Heart right ventricle (tissue), 16 donors: ENCODE measurements around the gene ULK2. TPM values are rescaled to one million over a fixed set of nuclear protein-coding genes. Genes with fewer than 3 reads are reported as not detected.

Experiments
- ATAC-seq, 8 donors: fragments of 200-7000 bp; cut with Tn5 transposase; one replicate each; pipeline ENCODE4 v1.9.1; 2020; ENCODE audit warnings: mild to moderate bottlenecking in 8 of 8, moderate library complexity in 8 of 8, moderate number of reproducible peaks in 1 of 8
- DNase-seq, 2 donors: peaks; one replicate each; pipeline ENCODE4 v3.0.0-alpha.2; 2020
- H3K27ac ChIP-seq, 10 donors: fragments of 200-600 bp; sonication (generic) in 2 of 10; one replicate each; pipeline versions ENCODE4 v1.5.0 to v1.8.0; 2020 to 2022; ENCODE audit warnings: mild to moderate bottlenecking in 3 of 10
- H3K27me3 ChIP-seq, 7 donors: fragments of 200-600 bp; one replicate each; pipeline ENCODE4 v1.8.0; 2021 to 2022; ENCODE audit warnings: mild to moderate bottlenecking in 2 of 7
- H3K36me3 ChIP-seq, 9 donors: fragments of 200-600 bp; sonication (generic) in 1 of 9; one replicate each; pipeline versions ENCODE4 v1.5.0 to v1.8.0; 2020 to 2022; ENCODE audit warnings: mild to moderate bottlenecking in 2 of 9
- H3K4me1 ChIP-seq, 9 donors: fragments of 200-600 bp; sonication (generic) in 1 of 9; one replicate each; pipeline versions ENCODE4 v1.5.0 to v1.8.0; 2020 to 2022; ENCODE audit warnings: mild to moderate bottlenecking in 4 of 9
- H3K4me3 ChIP-seq, 10 donors: fragments of 200-600 bp; sonication (generic) in 2 of 10; one replicate each; pipeline versions ENCODE4 v1.5.0 to v1.8.0; 2020 to 2022; ENCODE audit warnings: mild to moderate bottlenecking in 7 of 10, moderate library complexity in 2 of 10
- H3K9me3 ChIP-seq, 11 donors: fragments of 200-600 bp in 10 of 11; sonication (generic) in 2 of 11; one replicate each; pipeline versions ENCODE4 v1.5.0 to v1.8.0; 2013 to 2022; ENCODE audit warnings: mild to moderate bottlenecking in 2 of 11, control low read depth in 1 of 11, moderate library complexity in 1 of 11
- CTCF ChIP-seq, 9 donors: fragments of 200-600 bp; sonication (generic) in 2 of 9; IDR thresholded peaks; one replicate each; pipeline versions ENCODE4 v1.5.0 to v1.8.0; 2021 to 2022; ENCODE audit warnings: antibody characterized with exemption in 9 of 9, mild to moderate bottlenecking in 5 of 9, moderate library complexity in 1 of 9
- WGBS, 2 donors: extraction: QIAGEN DNeasy Blood & Tissue Kit; methylation state at CpG; one replicate each; pipeline ENCODE4 v1.1.7; 2013; ENCODE audit warnings: inconsistent platforms in 1 of 2; 5-methylcytosine and 5-hydroxymethylcytosine counted together
- intact Hi-C, 10 donors: fragments of 100-400 bp; cut with DNase I; formaldehyde crosslinking; loops; one replicate each; pipeline versions ENCODE4 v1.11.1 to v1.14.2; 2022
- polyA plus RNA-seq, 2 donors: library from polyadenylated mRNA; stranded (reverse); fragments of 200-250 nt; gene quantifications; one replicate each; pipeline ENCODE4 v1.2.3, GENCODE V29; 2013
- total RNA-seq, 10 donors: library from RNA; stranded (reverse); fragmentation: NEBNext Ultra II Directional in 3 of 10; extraction: Animal tissue kit (Norgen Biotek cat#: 25700) in 3 of 10; gene quantifications; one replicate each; pipeline versions ENCODE4 v1.2.1 to v1.2.4, GENCODE V29; 2021 to 2023
- donor health status: Arrhythmogenic right ventricular cardiomyopathy.
- donor health status: ischemic (EF 13 %, LVEDD 7.1; RV severe dilation, severe dysfunction).
- donor health status: healthy with polysubstance abuse.
- donor health status: DM: no; HTN: yes; CAD: no.
- donor health status: DM: no; HTN: no; CAD: no.
- donor health status: ischemic (EF 25% LVEDD 6.9; RV normal size, moderate dysfunction).
- donor health status: ischemic (EF 25% LVEDD 5.7; RV mildly dilated, moderate dysfunction).
- donor health status: healthy.
- donor health status: DM: yes; HTN: yes; CAD: no.
- donor health status: Ischemic cardiomyopathy.
- donor health status: ischemic (EF 35%, LVEDD 5.7; RV mildly dilated, moderate dysfunction).
- donor health status: nonischemic (EF 11% LVEDD 7.7; RV severe dilation, severe dysfunction).
- donor health status: DM: yes; HTN: yes; CAD: no.
- donor health status: PGD.
- donor health status: ischemic (EF 29% LVEDD 5.4; RV normal size, mild dysfunction).
- donor health status: nonischemic (EF 23%, LVEDD 6.1; RV moderate dilation, normal function).

The ULK2 gene
- total and polyA plus RNA-seq, 12 donors = 2.9 to 23.7 (median 16.7) TPM

- TF ChIP-seq CTCF (IDR thresholded peaks at IDR 0.05) = no peak
- no peak overlapping the region for H3K4me3 ChIP-seq
- DNase-seq (no peak), ATAC-seq (no peak)
- WGBS, 2 donors = 90 to 91% methylated on average over 12 of the region's 12 CpGs
- H3K27ac ChIP-seq = no peak overlapping the region
- H3K27me3 ChIP-seq = peaks cover 0 to 4% (median 0%) of the 10 kb centered on the region in 7 donors
- intact Hi-C loops = loop anchor here in 2 of 10 donors (10.0 kb wide), 2 partner anchors 53 to 113 kb away; partner anchors contain the start of gene ALDH3A2 (in 1 of the 2)
- no peaks in the 10 kb centered on the region for H3K36me3 ChIP-seq
- peaks cover 0 to 16% (median 6%) of the 10 kb centered on the region in 9 donors for H3K4me1 ChIP-seq
- H3K9me3 ChIP-seq = no peaks in the 10 kb centered on the region
Observed at GRCh38 chr17:19757536-19758180, 110.1 kb downstream of the ULK2 start.

DNA sequence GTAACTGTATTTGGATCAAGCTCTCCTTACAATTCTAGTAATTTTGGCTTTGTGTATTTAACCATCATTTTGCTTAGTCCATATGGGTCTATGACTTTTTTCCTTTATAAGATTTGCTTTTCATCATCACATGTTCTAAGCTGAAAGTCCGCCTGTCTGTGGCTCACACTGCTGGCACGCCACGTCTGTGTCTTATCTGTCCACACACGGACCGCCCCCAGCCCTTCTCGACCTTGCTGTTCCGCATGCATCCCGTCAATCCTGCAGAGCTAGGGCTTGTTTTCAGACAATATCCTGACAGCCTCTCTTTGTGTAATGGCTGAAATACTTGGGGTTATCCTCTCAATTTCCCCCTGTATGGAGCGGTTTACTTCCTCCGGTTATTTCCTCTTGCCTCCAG, 111.2 kb downstream of the ULK2 start:
- Histone ChIP-seq H3K4me3 (no peak overlapping the region), H3K27ac (no peak overlapping the region), H3K27me3 (peaks cover 0 to 4% (median 0%) of the 10 kb centered on the region in 7 donors), H3K4me1 (peaks cover 0 to 15% (median 6%) of the 10 kb centered on the region in 9 donors), H3K9me3 (no peaks in the 10 kb centered on the region), H3K36me3 (no peaks in the 10 kb centered on the region)
- no peak for TF ChIP-seq CTCF (IDR thresholded peaks at IDR 0.05)
- 29 to 33% methylated on average over 10 of the region's 10 CpGs for WGBS, 2 donors
- DNase-seq = no peak
- intact Hi-C loops = loop anchor here in 2 of 10 donors (10.0 kb wide), 2 partner anchors 52 to 112 kb away; partner anchors contain the start of gene ALDH3A2 (in 1 of the 2)
- no peak for ATAC-seq

DNA sequence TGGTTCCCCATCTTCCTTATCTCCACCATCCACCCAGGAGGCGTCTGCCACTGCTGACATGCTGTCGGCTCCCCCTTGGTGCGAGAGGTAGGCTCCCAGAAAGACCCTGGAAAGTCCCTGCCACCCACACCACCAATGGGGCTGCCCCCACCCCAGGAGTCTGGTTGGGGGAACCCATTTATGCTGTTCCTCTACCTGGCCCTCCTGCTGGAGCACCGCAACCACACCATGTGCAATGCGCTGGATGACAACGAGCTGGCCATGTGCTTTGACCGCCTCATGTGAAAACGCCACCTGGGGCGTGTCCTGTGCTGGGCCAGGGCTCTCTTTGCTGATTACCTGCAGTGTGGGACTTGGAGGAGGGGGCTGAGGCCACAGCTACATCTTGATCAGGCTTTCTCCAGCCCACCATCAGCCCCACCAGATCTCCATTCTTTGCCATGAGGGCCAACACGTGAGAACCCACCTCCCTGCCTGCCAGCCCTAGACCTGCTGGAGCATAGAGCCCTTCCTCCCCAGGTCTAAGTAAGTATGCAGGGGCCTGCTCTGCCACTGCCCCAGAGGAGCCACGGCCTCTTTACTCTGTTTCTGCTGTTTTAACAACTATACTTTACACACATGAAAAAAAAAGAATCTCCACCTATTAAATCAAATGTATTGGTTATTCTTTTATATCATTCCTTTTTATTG, 111.8 kb downstream of the ULK2 start:
- intact Hi-C loops = loop anchor here in 2 of 10 donors (10.0 kb wide), 2 partner anchors 51 to 111 kb away; partner anchors contain the start of gene ALDH3A2 (in 1 of the 2)
- ATAC-seq (no peak), DNase-seq (no peak)
- no peaks in the 10 kb centered on the region for H3K36me3 ChIP-seq
- peaks cover 0 to 4% (median 0%) of the 10 kb centered on the region in 7 donors for H3K27me3 ChIP-seq
- no peak for TF ChIP-seq CTCF (IDR thresholded peaks at IDR 0.05)
- no peaks in the 10 kb centered on the region for H3K9me3 ChIP-seq
- H3K27ac ChIP-seq = no peak overlapping the region
- H3K4me1 ChIP-seq = peaks cover 0 to 15% (median 6%) of the 10 kb centered on the region in 9 donors
- 91 to 92% methylated on average over 11 of the region's 11 CpGs for WGBS, 2 donors
- no peak overlapping the region for H3K4me3 ChIP-seq

- peaks cover 0 to 15% (median 6%) of the 10 kb centered on the region in 9 donors for H3K4me1 ChIP-seq
- H3K36me3 ChIP-seq = no peaks in the 10 kb centered on the region
- ATAC-seq = no peak
- H3K27me3 ChIP-seq = peaks cover 0 to 4% (median 0%) of the 10 kb centered on the region in 7 donors
- 80 to 88% methylated on average over 6 of the region's 6 CpGs for WGBS, 2 donors
- no peak overlapping the region for H3K27ac ChIP-seq
- no peak for DNase-seq
- TF ChIP-seq CTCF (IDR thresholded peaks at IDR 0.05) = no peak
- H3K9me3 ChIP-seq = no peaks in the 10 kb centered on the region
- intact Hi-C loops = loop anchor here in 2 of 10 donors (10.0 kb wide), 2 partner anchors 51 to 111 kb away; partner anchors contain the start of gene ALDH3A2 (in 1 of the 2)
- H3K4me3 ChIP-seq = no peak overlapping the region
Observed at GRCh38 chr17:19755392-19755791, 112.3 kb downstream of the ULK2 start.
